HG03139 (cell line): ENCODE data around the gene DNAJC27.

Source experiments
- ATAC-seq: cut with Tn5 transposase; IDR thresholded peaks from one replicate; pipeline ENCODE4 v1.9.1; 2021; ENCODE audit not compliant: unreplicated experiment

Gene DNAJC27

GRCh38 chr2:24970483-24971285, 1.1 kb downstream of the DNAJC27 start:
- no peak for ATAC-seq

GRCh38 chr2:24969784-24970183, 2.0 kb downstream of the DNAJC27 start:
- no peak for ATAC-seq

- ATAC-seq, result no peak
Measured at GRCh38 chr2:24961903-24962302, 9.9 kb downstream of the DNAJC27 start.

GRCh38 chr2:24959761-24960160, 12.0 kb downstream of the DNAJC27 start:
- ATAC-seq, result no peak

GRCh38 chr2:24958411-24958935, 13.3 kb downstream of the DNAJC27 start:
- no peak for ATAC-seq

- ATAC-seq, result no peak
Measured at GRCh38 chr2:24957976-24958375, 13.8 kb downstream of the DNAJC27 start.

GRCh38 chr2:24957221-24957620, 14.5 kb downstream of the DNAJC27 start:
- no peak for ATAC-seq

GRCh38 chr2:24955921-24956320, 15.8 kb downstream of the DNAJC27 start:
- ATAC-seq, result no peak

- ATAC-seq, result no peak
Measured at GRCh38 chr2:24955232-24955631, 16.5 kb downstream of the DNAJC27 start.

- no peak for ATAC-seq
Measured at GRCh38 chr2:24950102-24950501, 21.7 kb downstream of the DNAJC27 start.

- no peak for ATAC-seq
Measured at GRCh38 chr2:24948506-24948905, 23.2 kb downstream of the DNAJC27 start.

- no peak for ATAC-seq
Measured at GRCh38 chr2:24947561-24948157, 24.1 kb downstream of the DNAJC27 start.

GRCh38 chr2:24945907-24946306, 25.8 kb downstream of the DNAJC27 start:
- ATAC-seq, result no peak

- no peak for ATAC-seq
Measured at GRCh38 chr2:24943427-24944053, 28.2 kb downstream of the DNAJC27 start.

GRCh38 chr2:24939353-24939752, 32.4 kb downstream of the DNAJC27 start:
- no peak for ATAC-seq

- no peak for ATAC-seq
Measured at GRCh38 chr2:24937236-24937635, 34.5 kb downstream of the DNAJC27 start.

- no peak for ATAC-seq
Measured at GRCh38 chr2:24935145-24935544, 36.6 kb downstream of the DNAJC27 start.

GRCh38 chr2:24932715-24933114, 39.0 kb downstream of the DNAJC27 start:
- no peak for ATAC-seq

GRCh38 chr2:24930768-24931167, 41.0 kb downstream of the DNAJC27 start:
- no peak for ATAC-seq

- ATAC-seq, result no peak
Measured at GRCh38 chr2:24929230-24929629, 42.5 kb downstream of the DNAJC27 start.

GRCh38 chr2:24928036-24928435, 43.7 kb downstream of the DNAJC27 start:
- no peak for ATAC-seq
